GM18508 (cell line): Measurements from ENCODE around the gene DDI2.
"Not testable (repeated sequence)": the region's sequence is repeated elsewhere in the genome, so short reads cannot be mapped to it uniquely, and the experiment has no call there.

Source experiments
- ATAC-seq: cut with Tn5 transposase; IDR thresholded peaks from one replicate; pipeline ENCODE4 v1.9.1; 2021; ENCODE audit warnings: moderate number of reproducible peaks; ENCODE audit not compliant: insufficient read depth, unreplicated experiment

Gene DDI2

GRCh38 chr1:15604400-15604799 lies 12.9 kb upstream of the DDI2 start:
- not testable (repeated sequence) for ATAC-seq

- ATAC-seq: no peak
These were observed 11.6 kb upstream of the DDI2 start for GRCh38 chr1:15605398-15606383.

- no peak for ATAC-seq
These were observed 7.6 kb upstream of the DDI2 start for GRCh38 chr1:15609631-15610030.

- no peak for ATAC-seq
These were observed 7.1 kb upstream of the DDI2 start for GRCh38 chr1:15610167-15610566.

GRCh38 chr1:15616373-15617172 lies 685 bp upstream of the DDI2 start:
- ATAC-seq: no peak

- no peak for ATAC-seq
These were observed 908 bp downstream of the DDI2 start for GRCh38 chr1:15618077-15618654.

GRCh38 chr1:15618655-15619525 lies 1.6 kb downstream of the DDI2 start:
- ATAC-seq: no peak

- ATAC-seq: no peak
These were observed 2.9 kb downstream of the DDI2 start for GRCh38 chr1:15620155-15620545.

GRCh38 chr1:15620902-15621682 lies 3.8 kb downstream of the DDI2 start:
- ATAC-seq: no peak

- ATAC-seq: no peak
These were observed 4.7 kb downstream of the DDI2 start for GRCh38 chr1:15621975-15622374.

- ATAC-seq: no peak
These were observed 5.6 kb downstream of the DDI2 start for GRCh38 chr1:15622712-15623373.

- no peak for ATAC-seq
These were observed 6.2 kb downstream of the DDI2 start for GRCh38 chr1:15623435-15623834.

- no peak for ATAC-seq
These were observed 7.0 kb downstream of the DDI2 start for GRCh38 chr1:15624133-15624714.

- no peak for ATAC-seq
These were observed 8.0 kb downstream of the DDI2 start for GRCh38 chr1:15625056-15625917.

GRCh38 chr1:15626269-15626950 lies 9.2 kb downstream of the DDI2 start:
- no peak for ATAC-seq

- ATAC-seq: no peak
These were observed 10.2 kb downstream of the DDI2 start for GRCh38 chr1:15627343-15627988.
